GM21360 (cell line): ENCODE measurements around the gene STRN3.

ENCODE experiments used
- ATAC-seq: cut with Tn5 transposase; IDR thresholded peaks from one replicate; pipeline ENCODE4 v1.9.1; 2021; ENCODE audit warnings: mild to moderate bottlenecking, moderate library complexity; ENCODE audit not compliant: unreplicated experiment

Gene STRN3

GRCh38 chr14:31038521-31039166 lies 12.5 kb upstream of the STRN3 start:
- ATAC-seq = no peak

- ATAC-seq = no peak
Measured at GRCh38 chr14:31037709-31038221, 11.6 kb upstream of the STRN3 start.

GRCh38 chr14:31036552-31036951 lies 10.4 kb upstream of the STRN3 start:
- no peak for ATAC-seq

- ATAC-seq = no peak
Measured at GRCh38 chr14:31030469-31030868, 4.3 kb upstream of the STRN3 start.

- ATAC-seq = no peak
Measured at GRCh38 chr14:31029016-31029970, 3.1 kb upstream of the STRN3 start.

- ATAC-seq = no peak
Measured at GRCh38 chr14:31027847-31028246, 1.7 kb upstream of the STRN3 start.

- ATAC-seq = peak; percentile 91
Measured at GRCh38 chr14:31026450-31027235, 464 bp upstream of the STRN3 start.

- ATAC-seq = peak; percentile 15
Measured at GRCh38 chr14:31025367-31026076, 657 bp downstream of the STRN3 start, which contains the start of gene AP4S1. AP4S1 (plus strand) TSS chr14:31025649; CDS start chr14:31066197, 40,548 bp downstream.

- no peak for ATAC-seq
Measured at GRCh38 chr14:31024577-31025366, 1.4 kb downstream of the STRN3 start.

- ATAC-seq = no peak
Measured at GRCh38 chr14:31024010-31024480, 2.1 kb downstream of the STRN3 start.

GRCh38 chr14:31022386-31022785 lies 3.8 kb downstream of the STRN3 start:
- no peak for ATAC-seq

GRCh38 chr14:31021576-31021949 lies 4.6 kb downstream of the STRN3 start:
- ATAC-seq = no peak

GRCh38 chr14:31020834-31021575 lies 5.2 kb downstream of the STRN3 start:
- no peak for ATAC-seq

- ATAC-seq = no peak
Measured at GRCh38 chr14:31018057-31018645, 8.0 kb downstream of the STRN3 start.

- no peak for ATAC-seq
Measured at GRCh38 chr14:31013841-31014240, 12.3 kb downstream of the STRN3 start.

- no peak for ATAC-seq
Measured at GRCh38 chr14:31010935-31011334, 15.2 kb downstream of the STRN3 start.

GRCh38 chr14:31009836-31010574 lies 16.2 kb downstream of the STRN3 start:
- no peak for ATAC-seq

GRCh38 chr14:31006703-31007102 lies 19.5 kb downstream of the STRN3 start:
- no peak for ATAC-seq
